NT2/D1 (cell line): ENCODE data around the gene CRY2.

Experiments used
- SUZ12 ChIP-seq: IDR thresholded peaks from 2 replicates; pipeline ENCODE4 v1.6.1; 2011; ENCODE audit not compliant: insufficient read length, insufficient read depth; ENCODE audit errors: extremely low read depth
- YY1 ChIP-seq: IDR thresholded peaks from 2 replicates; pipeline ENCODE4 v1.6.1; 2011; ENCODE audit not compliant: insufficient read length, insufficient read depth

GRCh38 chr11:45877845-45878244 lies 30.6 kb downstream of the CRY2 start:
- TF ChIP-seq YY1 (no peak), SUZ12 (no peak)
